ENCODE measurements around the gene NAA50.

GRCh38 chr3:113764698-113765097 is 18.6 kb upstream of the NAA50 start:
- TF ChIP-seq, protein P1, sequence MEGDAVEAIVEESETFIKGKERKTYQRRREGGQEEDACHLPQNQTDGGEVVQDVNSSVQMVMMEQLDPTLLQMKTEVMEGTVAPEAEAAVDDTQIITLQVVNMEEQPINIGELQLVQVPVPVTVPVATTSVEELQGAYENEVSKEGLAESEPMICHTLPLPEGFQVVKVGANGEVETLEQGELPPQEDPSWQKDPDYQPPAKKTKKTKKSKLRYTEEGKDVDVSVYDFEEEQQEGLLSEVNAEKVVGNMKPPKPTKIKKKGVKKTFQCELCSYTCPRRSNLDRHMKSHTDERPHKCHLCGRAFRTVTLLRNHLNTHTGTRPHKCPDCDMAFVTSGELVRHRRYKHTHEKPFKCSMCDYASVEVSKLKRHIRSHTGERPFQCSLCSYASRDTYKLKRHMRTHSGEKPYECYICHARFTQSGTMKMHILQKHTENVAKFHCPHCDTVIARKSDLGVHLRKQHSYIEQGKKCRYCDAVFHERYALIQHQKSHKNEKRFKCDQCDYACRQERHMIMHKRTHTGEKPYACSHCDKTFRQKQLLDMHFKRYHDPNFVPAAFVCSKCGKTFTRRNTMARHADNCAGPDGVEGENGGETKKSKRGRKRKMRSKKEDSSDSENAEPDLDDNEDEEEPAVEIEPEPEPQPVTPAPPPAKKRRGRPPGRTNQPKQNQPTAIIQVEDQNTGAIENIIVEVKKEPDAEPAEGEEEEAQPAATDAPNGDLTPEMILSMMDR (IDR thresholded peaks at IDR 0.05 in 8 of 11, conservative IDR thresholded peaks at IDR 0.05 in 3 of 11): no peak
- no peak for TF ChIP-seq POLR2A (IDR thresholded peaks at IDR 0.05)
- TF ChIP-seq POLR2AphosphoS5 (IDR thresholded peaks at IDR 0.05): no peak
